Stimulated activated CD8-positive, alpha-beta memory T cell treated with anti-CD3 and anti-CD28 coated beads, Interleukin-4, amount 100 ng/mL, for 48 hours (primary cell): ENCODE measurements around the gene CCL27.

Source experiments
- DNase-seq: peaks from one replicate; pipeline ENCODE4 v3.0.0-alpha.2; 2020

CCL27 gene

GRCh38 chr9:34684145-34684544 is 21.7 kb upstream of the CCL27 start:
- peak; percentile 51 for DNase-seq

GRCh38 chr9:34675869-34676268 is 13.4 kb upstream of the CCL27 start:
- DNase-seq: no peak

GRCh38 chr9:34675048-34675714 is 12.7 kb upstream of the CCL27 start:
- peak; percentile 81 for DNase-seq

GRCh38 chr9:34674440-34674839 is 12.0 kb upstream of the CCL27 start:
- DNase-seq: no peak

GRCh38 chr9:34671307-34671706 is 8.8 kb upstream of the CCL27 start:
- no peak for DNase-seq

- no peak for DNase-seq
These were observed 7.5 kb upstream of the CCL27 start for GRCh38 chr9:34669809-34670562.

- DNase-seq: peak; percentile 93
These were observed 3.2 kb upstream of the CCL27 start for GRCh38 chr9:34665381-34666250.

GRCh38 chr9:34665067-34665380 is 2.6 kb upstream of the CCL27 start:
- no peak for DNase-seq

GRCh38 chr9:34664281-34665066 is 2.0 kb upstream of the CCL27 start:
- DNase-seq: peak; percentile 89

- no peak for DNase-seq
These were observed 797 bp upstream of the CCL27 start for GRCh38 chr9:34663303-34663605.

- DNase-seq: no peak
These were observed 2.7 kb downstream of the CCL27 start for GRCh38 chr9:34659592-34660253.

- no peak for DNase-seq
These were observed 4.0 kb downstream of the CCL27 start for GRCh38 chr9:34658461-34658860.

- DNase-seq: no peak
These were observed 5.5 kb downstream of the CCL27 start for GRCh38 chr9:34656992-34657391.

- no peak for DNase-seq
These were observed 7.1 kb downstream of the CCL27 start for GRCh38 chr9:34655394-34655793.

GRCh38 chr9:34654323-34655051 is 8.0 kb downstream of the CCL27 start:
- DNase-seq: no peak

GRCh38 chr9:34653151-34654072 is 9.0 kb downstream of the CCL27 start:
- no peak for DNase-seq

- no peak for DNase-seq
These were observed 9.9 kb downstream of the CCL27 start for GRCh38 chr9:34652602-34653000.

GRCh38 chr9:34651876-34652601 is 10.4 kb downstream of the CCL27 start, which contains the start of gene IL11RA:
Gene IL11RA, plus strand, starts transcription at chr9:34652185. Its CDS starts 3,033 bp downstream, at chr9:34655218.
- DNase-seq: peak; percentile 75

GRCh38 chr9:34651321-34651720 is 11.1 kb downstream of the CCL27 start:
- no peak for DNase-seq

- DNase-seq: no peak
These were observed 11.6 kb downstream of the CCL27 start for GRCh38 chr9:34650816-34651215.
